ENCODE results near the gene GID4.
A peak's percentile ranks its signal among the peaks of the same experiment; 100 is the strongest.

The GID4 gene

GRCh38 chr17:17999364-18000029 is 39.7 kb upstream of the GID4 start:
- Histone ChIP-seq H3K36me3 (no peaks in the 10 kb centered on the region), H3K27me3 (no peaks in the 10 kb centered on the region), H3K27ac (no peak overlapping the region), H4K20me1 (no peaks in the 10 kb centered on the region; a peak in 1 of 22 replicates), H3K4me2 (peak overlapping the region in 4 of 11 experiments; percentile 3 to 28 (median 4); a peak in 2 of 22 replicates), H3K9ac (no peak overlapping the region), H3K9me3 (replicated peaks in 1 of 11) (no peaks in the 10 kb centered on the region), H3K4me1 (peaks cover 0 to 44% (median 29%) of the 10 kb centered on the region in 10 experiments; a peak in 16 of 20 replicates), H3K4me3 (no peak overlapping the region)
- no peak for TF ChIP-seq Cebpa-rat (IDR thresholded peaks at IDR 0.05)

GRCh38 chr17:18000030-18000408 is 39.2 kb upstream of the GID4 start:
- H3K27me3 ChIP-seq, result no peaks in the 10 kb centered on the region
- no peak for TF ChIP-seq Cebpa-rat (IDR thresholded peaks at IDR 0.05)
- H3K4me1 ChIP-seq, result peaks cover 0 to 39% (median 26%) of the 10 kb centered on the region in 10 experiments; a peak in 16 of 20 replicates
- H3K27ac ChIP-seq, result no peak overlapping the region
- H3K4me3 ChIP-seq, result no peak overlapping the region
- no peaks in the 10 kb centered on the region for H3K36me3 ChIP-seq
- H3K4me2 ChIP-seq, result peak overlapping the region in 3 of 11 experiments; percentile 3 to 28 (median 4); a peak in 1 of 22 replicates
- H4K20me1 ChIP-seq, result peaks cover 0 to 5% (median 0%) of the 10 kb centered on the region in 11 experiments; a peak in 1 of 22 replicates
- H3K9me3 ChIP-seq (replicated peaks in 1 of 11), result no peaks in the 10 kb centered on the region
- H3K9ac ChIP-seq, result no peak overlapping the region

GRCh38 chr17:18002171-18002570 is 37.0 kb upstream of the GID4 start:
- H4K20me1 ChIP-seq, result peaks cover 0 to 9% (median 0%) of the 10 kb centered on the region in 11 experiments; a peak in 4 of 22 replicates
- H3K9ac ChIP-seq, result peak overlapping the region in 2 of 11 experiments; percentile 4 to 8; a peak in 1 of 22 replicates
- peaks cover 0 to 9% (median under 1%) of the 10 kb centered on the region in 11 experiments; a peak in 7 of 22 replicates for H3K36me3 ChIP-seq
- no peak overlapping the region for H3K4me3 ChIP-seq
- TF ChIP-seq Cebpa-rat (IDR thresholded peaks at IDR 0.05), result no peak
- peak overlapping the region in 9 of 11 experiments; percentile 3 to 68 (median 54); a peak in 16 of 22 replicates for H3K4me2 ChIP-seq
- peak overlapping the region in 3 of 11 experiments; percentile 0 to 27 (median 1); a peak in 1 of 22 replicates for H3K27ac ChIP-seq
- no peaks in the 10 kb centered on the region for H3K27me3 ChIP-seq
- peaks cover 0 to 46% (median 26%) of the 10 kb centered on the region in 10 experiments; a peak in 16 of 20 replicates for H3K4me1 ChIP-seq
- no peaks in the 10 kb centered on the region for H3K9me3 ChIP-seq (replicated peaks in 1 of 11)

GRCh38 chr17:18004345-18004744 is 34.9 kb upstream of the GID4 start:
- H3K4me3 ChIP-seq, result no peak overlapping the region
- H3K36me3 ChIP-seq, result peaks cover 0 to 30% (median 21%) of the 10 kb centered on the region in 11 experiments; a peak in 15 of 22 replicates
- H4K20me1 ChIP-seq, result peaks cover 0 to 9% (median 0%) of the 10 kb centered on the region in 11 experiments; a peak in 4 of 22 replicates
- no peak overlapping the region for H3K27ac ChIP-seq
- peaks cover 0 to 44% (median 26%) of the 10 kb centered on the region in 10 experiments; a peak in 16 of 20 replicates for H3K4me1 ChIP-seq
- no peaks in the 10 kb centered on the region for H3K9me3 ChIP-seq (replicated peaks in 1 of 11)
- TF ChIP-seq Cebpa-rat (IDR thresholded peaks at IDR 0.05), result no peak
- peak overlapping the region in 5 of 11 experiments; percentile 48 to 68 (median 59); a peak in 5 of 22 replicates for H3K4me2 ChIP-seq
- H3K9ac ChIP-seq, result no peak overlapping the region
- H3K27me3 ChIP-seq, result no peaks in the 10 kb centered on the region

GRCh38 chr17:18004884-18005305 is 34.3 kb upstream of the GID4 start:
- H3K4me1 ChIP-seq, result peaks cover 0 to 39% (median 26%) of the 10 kb centered on the region in 10 experiments; a peak in 16 of 20 replicates
- no peak overlapping the region for H3K4me3 ChIP-seq
- no peak for TF ChIP-seq Cebpa-rat (IDR thresholded peaks at IDR 0.05)
- H3K9me3 ChIP-seq (replicated peaks in 1 of 11), result no peaks in the 10 kb centered on the region
- H4K20me1 ChIP-seq, result peaks cover 0 to 9% (median 0%) of the 10 kb centered on the region in 11 experiments; a peak in 5 of 22 replicates
- no peak overlapping the region for H3K9ac ChIP-seq
- peaks cover 0 to 36% (median 24%) of the 10 kb centered on the region in 11 experiments; a peak in 16 of 22 replicates for H3K36me3 ChIP-seq
- no peak overlapping the region for H3K4me2 ChIP-seq
- H3K27ac ChIP-seq, result no peak overlapping the region
- H3K27me3 ChIP-seq, result no peaks in the 10 kb centered on the region

- H3K9ac ChIP-seq, result no peak overlapping the region
- no peak overlapping the region for H3K4me3 ChIP-seq
- TF ChIP-seq Cebpa-rat (IDR thresholded peaks at IDR 0.05), result no peak
- H3K4me1 ChIP-seq, result peaks cover 0 to 36% (median 26%) of the 10 kb centered on the region in 10 experiments; a peak in 16 of 20 replicates
- no peak overlapping the region for H3K27ac ChIP-seq
- peaks cover 0 to 9% (median 0%) of the 10 kb centered on the region in 11 experiments; a peak in 5 of 22 replicates for H4K20me1 ChIP-seq
- H3K9me3 ChIP-seq (replicated peaks in 1 of 11), result peaks cover 0 to 2% (median 0%) of the 10 kb centered on the region in 11 experiments; a peak in 7 of 22 replicates
- peaks cover 0 to 42% (median 30%) of the 10 kb centered on the region in 11 experiments; a peak in 17 of 22 replicates for H3K36me3 ChIP-seq
- H3K27me3 ChIP-seq, result no peaks in the 10 kb centered on the region
- H3K4me2 ChIP-seq, result no peak overlapping the region
These were observed 33.7 kb upstream of the GID4 start for GRCh38 chr17:18005496-18005895.

- no peak for TF ChIP-seq Cebpa-rat (IDR thresholded peaks at IDR 0.05)
- Histone ChIP-seq H3K9ac (no peak overlapping the region; a peak in 1 of 22 replicates), H3K4me3 (no peak overlapping the region)
These were observed 32.5 kb upstream of the GID4 start for GRCh38 chr17:18006495-18007239.

GRCh38 chr17:18008496-18009268 is 30.5 kb upstream of the GID4 start:
- peaks cover 0 to 9% (median 0%) of the 10 kb centered on the region in 11 experiments; a peak in 5 of 22 replicates for H4K20me1 ChIP-seq
- H3K9me3 ChIP-seq (replicated peaks in 1 of 11), result peaks cover 0 to 7% (median 0%) of the 10 kb centered on the region in 11 experiments; a peak in 7 of 22 replicates
- H3K4me1 ChIP-seq, result peaks cover 0 to 17% (median 7%) of the 10 kb centered on the region in 10 experiments; a peak in 13 of 20 replicates
- no peak overlapping the region for H3K9ac ChIP-seq
- H3K27ac ChIP-seq, result no peak overlapping the region
- no peak for TF ChIP-seq Cebpa-rat (IDR thresholded peaks at IDR 0.05)
- H3K4me2 ChIP-seq, result no peak overlapping the region
- H3K36me3 ChIP-seq, result peaks cover 7 to 59% (median 42%) of the 10 kb centered on the region in 11 experiments; a peak in 18 of 22 replicates
- no peaks in the 10 kb centered on the region for H3K27me3 ChIP-seq
- H3K4me3 ChIP-seq, result no peak overlapping the region

More at GRCh38 chr17:18006495-18007239, 32.5 kb upstream of the GID4 start:
- peaks cover 0 to 7% (median 0%) of the 10 kb centered on the region in 11 experiments; a peak in 7 of 22 replicates for H3K9me3 ChIP-seq (replicated peaks in 1 of 11)
- no peaks in the 10 kb centered on the region for H3K27me3 ChIP-seq
- peak overlapping the region in 4 of 11 experiments; percentile 10 to 49 (median 38); a peak in 3 of 22 replicates for H3K4me2 ChIP-seq
- H4K20me1 ChIP-seq, result peaks cover 0 to 9% (median 0%) of the 10 kb centered on the region in 11 experiments; a peak in 5 of 22 replicates
- H3K27ac ChIP-seq, result no peak overlapping the region
- peaks cover 0 to 36% (median 26%) of the 10 kb centered on the region in 10 experiments; a peak in 16 of 20 replicates for H3K4me1 ChIP-seq
- H3K36me3 ChIP-seq, result peaks cover 6 to 54% (median 42%) of the 10 kb centered on the region in 11 experiments; a peak in 18 of 22 replicates
